K562 (cell line): ENCODE results near the gene MRPS26. TPM values are rescaled to one million over a fixed set of nuclear protein-coding genes. Genes with fewer than 3 reads are reported as not detected.

ENCODE experiments used
- ATAC-seq: fragments of 200-7000 bp; cut with Tn5 transposase; 3 replicates; pipeline ENCODE4 v1.9.1; 2020; ENCODE audit warnings: moderate library complexity
- BruUV-seq: library from RNA; stranded (reverse); fragments of 400-500 nt; replicated peaks from 2 replicates; lab custom pipeline; 2021; lab: Mats Ljungman, UMichigan
- CTCF ChIA-PET: fragments of 300-600 bp; formaldehyde crosslinking; extraction: SDS; loops from one replicate; lab custom pipeline; 2021; ENCODE audit warnings: low intra/inter-chr PET ratio; lab: Yijun Ruan, JAX
- POLR2A ChIA-PET: fragments of 300-600, 350-650 bp; sonication (Branson Sonifier 250); formaldehyde crosslinking; extraction: SDS; loops from one replicate; lab custom pipeline; 2021; ENCODE audit warnings: antibody characterized with exemption, inconsistent platforms; lab: Yijun Ruan, JAX
- DNase-seq, 4 experiments: peaks; one replicate each; pipeline versions ENCODE4 v3.0.0 to v3.0.0-alpha.2; 2011 to 2018; ENCODE audit warnings: low spot score in 3 of 4, mixed read lengths in 3 of 4; ENCODE audit errors: extremely low read depth in 1 of 4
- FAIRE-seq: peaks from 2 replicates; lab custom pipeline; 2011; peaks lifted over from hg19 to GRCh38; lab: Jason Lieb, UNC
- H2AFZ ChIP-seq: 2 replicates; pipeline ENCODE4 v1.6.0; 2011; ENCODE audit warnings: low read depth, low read length, control low read depth, inconsistent platforms
- H3K27ac ChIP-seq: fragments of 200-600 bp; 3 replicates; pipeline ENCODE4 v1.8.0; 2011; ENCODE audit warnings: low read depth, mild to moderate bottlenecking, control low read depth, inconsistent platforms, low read length, moderate library complexity, mixed read lengths; ENCODE audit errors: extremely low read depth
- H3K27me3 ChIP-seq, 2 experiments: fragments of 300-600 bp in 1 of 2; 2 replicates in 1 of 2; 3 replicates in 1 of 2; pipeline versions ENCODE4 v1.6.0 to v1.8.0; 2011; ENCODE audit warnings: inconsistent platforms in 2 of 2, low read length in 2 of 2, mild to moderate bottlenecking in 1 of 2, mixed read lengths in 1 of 2, moderate library complexity in 1 of 2; ENCODE audit not compliant: control insufficient read depth in 2 of 2, insufficient read depth in 2 of 2
- H3K36me3 ChIP-seq: fragments of 300-600 bp; 3 replicates; pipeline ENCODE4 v1.8.0; 2011; ENCODE audit warnings: mild to moderate bottlenecking, low read length, inconsistent platforms; ENCODE audit not compliant: control insufficient read depth, insufficient read depth
- H3K4me1 ChIP-seq, 2 experiments: fragments of 200-600 bp in 1 of 2; replicated peaks in 1 of 2; 2 replicates in 1 of 2; 3 replicates in 1 of 2; pipeline versions ENCODE4 v1.5.1 to v1.8.0; 2011; ENCODE audit warnings: inconsistent platforms in 2 of 2, low read length in 2 of 2, mild to moderate bottlenecking in 1 of 2, mixed read lengths in 1 of 2, moderate library complexity in 1 of 2; ENCODE audit not compliant: control insufficient read depth in 2 of 2, insufficient read depth in 2 of 2
- H3K4me2 ChIP-seq: 2 replicates; pipeline ENCODE4 v1.6.1; 2011; ENCODE audit warnings: low read length, control low read depth, inconsistent platforms, mixed read lengths; ENCODE audit not compliant: insufficient read depth
- H3K4me3 ChIP-seq: fragments of 200-600 bp; sonication (generic), shearing (Covaris generic); 2 replicates; pipeline ENCODE4 v1.5.1; 2016; ENCODE audit warnings: control low read depth, inconsistent platforms
- H3K79me2 ChIP-seq: fragments of 200-600 bp; 3 replicates; pipeline ENCODE4 v1.8.0; 2011; ENCODE audit warnings: low read length, inconsistent platforms; ENCODE audit not compliant: control insufficient read depth, insufficient read depth
- H3K9ac ChIP-seq, 2 experiments: 2 replicates each; pipeline versions ENCODE4 v1.6.0 to v1.6.1; 2011; ENCODE audit warnings: low read depth in 2 of 2, low read length in 2 of 2, control low read depth in 1 of 2, inconsistent platforms in 1 of 2, mild to moderate bottlenecking in 1 of 2, mixed read lengths in 1 of 2; ENCODE audit not compliant: insufficient read depth in 1 of 2
- H3K9me1 ChIP-seq: one replicate; pipeline ENCODE4 v1.6.0; 2011; ENCODE audit warnings: inconsistent platforms, mild to moderate bottlenecking, low read length, moderate library complexity; ENCODE audit not compliant: control insufficient read depth, insufficient read depth
- H3K9me3 ChIP-seq: replicated peaks from 2 replicates; pipeline ENCODE4 v1.5.1; 2011; ENCODE audit warnings: low read depth, low read length, inconsistent platforms; ENCODE audit not compliant: control insufficient read depth, insufficient read depth
- H4K20me1 ChIP-seq: replicated peaks from 2 replicates; pipeline ENCODE4 v1.6.1; 2011; ENCODE audit warnings: low read length, inconsistent platforms, mixed read lengths; ENCODE audit not compliant: control insufficient read depth, insufficient read depth
- ATF7 ChIP-seq: fragments of 450-650 bp; IDR thresholded peaks from 2 replicates; pipeline ENCODE4 v1.7.1; 2014; ENCODE audit warnings: mild to moderate bottlenecking, moderate library complexity
- FOSL1 ChIP-seq: fragments of 200-800 bp; sonication (Bioruptor generic); conservative IDR thresholded peaks from 2 replicates; pipeline ENCODE4 v1.6.1; 2016; ENCODE audit warnings: missing genetic modification characterization, missing compliant biosample characterization
- GTF2F1 ChIP-seq: IDR thresholded peaks from 2 replicates; pipeline ENCODE4 v1.6.1; 2011; ENCODE audit warnings: low read depth, low read length, improper control_type of control experiment
- TBL1XR1 ChIP-seq, 2 experiments: IDR thresholded peaks; 2 replicates each; pipeline ENCODE4 v1.6.1; 2012; ENCODE audit warnings: improper control_type of control experiment in 2 of 2, low read length in 2 of 2, mild to moderate bottlenecking in 1 of 2
- WGBS: fragments of 100-300 bp; shearing (Covaris generic); methylation state at CpG from one replicate; pipeline ENCODE4 v1.1.6; 2016; ENCODE audit warnings: low coverage, mixed read lengths; ENCODE audit not compliant: insufficient coverage; ENCODE audit errors: missing lambda C conversion rate; 5-methylcytosine and 5-hydroxymethylcytosine counted together
- in situ Hi-C: fragments of 300-500 bp; cut with MboI; formaldehyde crosslinking; loops from 4 replicates; pipeline ENCODE4 v1.15.0; 2018; ENCODE audit warnings: inconsistent platforms, mixed read lengths
- intact Hi-C: fragments of 100-400 bp; cut with micrococcal nuclease; formaldehyde crosslinking; loops from 2 replicates; pipeline ENCODE4 v1.14.2; 2022
- polyA plus RNA-seq, 8 experiments: library from polyadenylated mRNA; depleted of rRNA in 4 of 8; stranded (reverse) in 5 of 8; unstranded in 3 of 8; fragments of >200 nt; fragmentation: Nextera tagmentation in 2 of 8; fragmentation: Illumina TruSeq in 1 of 8; extraction: Ambion mirVana in 2 of 8; extraction: Trizol in 1 of 8; gene quantifications; 2 replicates each; pipeline versions ENCODE4 v1.2.1 to v1.2.3, GENCODE V29; 2011 to 2014; ENCODE audit warnings: inconsistent platforms in 1 of 8, missing spikeins in 1 of 8
- total RNA-seq, 7 experiments: library from RNA; depleted of rRNA in 6 of 7; stranded (reverse); fragments of >200 nt in 6 of 7; fragmentation: Illumina TruSeq in 2 of 7; extraction: Trizol in 2 of 7; gene quantifications; 2 replicates each; pipeline versions ENCODE4 v1.2.1 to v1.2.3, GENCODE V29; 2011 to 2021; ENCODE audit warnings: low replicate concordance in 1 of 7
- TF ChIP-seq, protein P1 (sequence below): sonication (generic); formaldehyde crosslinking; IDR thresholded peaks from 2 replicates; pipeline ENCODE4 v1.9.0; 2022; ENCODE audit warnings: mild to moderate bottlenecking, missing genetic modification reagents
- TF ChIP-seq, protein P2 (sequence below): sonication (generic); formaldehyde crosslinking; IDR thresholded peaks from 2 replicates; pipeline ENCODE4 v1.8.0; 2022; ENCODE audit warnings: mild to moderate bottlenecking, missing genetic modification reagents

Gene MRPS26
- total and polyA plus RNA-seq, 9 of the 15 experiments (the other 6 are each of a cell fraction or from before 2014, with no cell fraction given), result 2.7 to 70.5 (median 28.8) TPM

DNA sequence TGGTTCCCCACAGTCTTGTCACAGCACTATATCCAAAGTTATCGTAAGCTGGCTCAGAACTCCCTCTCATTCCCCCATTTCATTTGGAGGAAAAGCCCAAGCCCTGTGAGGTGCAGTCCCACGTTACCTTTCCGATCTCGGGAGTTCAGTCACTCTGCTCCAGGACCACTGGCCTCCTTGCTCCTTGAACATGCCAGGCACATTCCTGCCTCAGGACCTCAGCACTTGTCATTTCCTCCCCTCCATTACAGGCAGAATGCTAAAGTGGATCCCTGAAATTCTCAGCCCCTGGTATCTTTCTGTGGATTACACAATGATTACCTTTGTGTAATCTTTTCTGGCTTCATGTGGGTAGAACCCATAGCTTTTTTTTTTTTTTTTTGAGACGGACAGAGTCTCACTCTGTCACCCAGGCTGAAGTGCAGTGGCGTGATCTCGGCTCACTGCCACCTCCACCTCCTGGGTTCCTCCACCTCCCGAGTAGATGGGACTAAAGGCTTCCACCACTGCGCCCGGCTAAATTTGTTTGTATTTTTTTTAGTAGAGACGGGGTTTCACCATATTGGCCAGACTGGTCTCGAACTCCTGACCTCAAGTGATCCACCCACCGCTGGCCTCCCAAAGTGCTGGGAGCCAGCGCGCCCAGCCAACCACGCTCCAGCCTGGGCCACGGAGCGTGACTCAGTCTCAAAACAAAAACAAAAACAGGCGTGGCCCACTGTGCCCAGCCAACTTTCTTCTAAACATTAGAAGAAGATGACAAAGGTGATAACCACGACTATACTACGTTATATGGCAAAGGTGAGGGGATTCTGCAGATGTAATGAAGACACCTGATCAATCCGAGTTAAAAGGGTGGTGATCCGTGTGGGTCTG is 21.5 kb downstream of the MRPS26 start:
- POLR2A ChIA-PET, result interaction anchor here (1.5 kb wide), 1 partner anchor 10 kb away, joined by 3 read pairs; no protein-coding TSS in a partner anchor
- Histone ChIP-seq H3K9me3 (no peaks in the 10 kb centered on the region), H3K9me1 (no peaks in the 10 kb centered on the region), H2AFZ (no peak overlapping the region), H3K27ac (no peak overlapping the region), H3K36me3 (no peaks in the 10 kb centered on the region), H3K79me2 (no peaks in the 10 kb centered on the region), H3K9ac (no peak overlapping the region; a peak in 1 of 4 replicates), H3K4me2 (no peak overlapping the region), H3K4me3 (no peak overlapping the region), H4K20me1 (no peaks in the 10 kb centered on the region), H3K27me3 (no peaks in the 10 kb centered on the region), H3K4me1 (peaks cover 0 to 12% of the 10 kb centered on the region in 2 experiments; a peak in 2 of 5 replicates)
- no peak for ATAC-seq
- no TSS peak for BruUV-seq
- peak in 1 of 4 experiments; percentile 2 for DNase-seq
- CTCF ChIA-PET, result no interaction called here
- no peak for TF ChIP-seq ATF7
- 0 out of 2 replicates have a peak, but pooled peaks have one; percentile 22 for TF ChIP-seq FOSL1 (tag)
- WGBS, result 33% methylated on average over 18 of the region's 23 CpGs
- intact Hi-C loops, result loop anchor here (5.0 kb wide), 1 partner anchor 40 kb away; no protein-coding TSS in a partner anchor
- no peak for FAIRE-seq
- in situ Hi-C loops, result no loop called here

DNA sequence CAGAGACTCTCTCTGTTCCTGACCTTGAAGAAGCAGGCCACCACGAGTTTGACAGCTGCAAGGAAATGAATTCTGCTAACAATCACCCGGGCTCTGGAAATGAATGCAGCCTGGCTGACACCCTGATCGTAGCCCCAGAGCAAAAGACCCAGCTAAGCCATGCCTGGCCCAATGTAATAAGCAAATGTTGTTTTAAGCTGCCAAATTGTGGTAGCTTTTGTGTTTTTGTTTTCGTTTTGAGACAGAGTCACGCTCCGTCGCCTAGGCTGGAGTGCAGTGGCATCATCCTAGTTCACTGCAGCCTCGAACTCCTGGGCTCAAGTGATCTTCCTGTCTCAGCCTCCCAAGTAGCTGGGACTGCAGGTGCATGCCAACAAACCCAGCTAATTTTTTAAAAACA is 22.2 kb downstream of the MRPS26 start:
- 14% methylated on average over 5 of the region's 8 CpGs for WGBS
- Histone ChIP-seq H3K27ac (no peak overlapping the region), H3K4me3 (no peak overlapping the region), H3K4me1 (peaks cover 0 to 18% of the 10 kb centered on the region in 2 experiments; a peak in 2 of 5 replicates), H4K20me1 (no peaks in the 10 kb centered on the region), H3K9ac (no peak overlapping the region), H3K36me3 (no peaks in the 10 kb centered on the region), H3K9me1 (no peaks in the 10 kb centered on the region), H3K4me2 (no peak overlapping the region), H2AFZ (0 out of 2 replicates have a peak overlapping the region, but pooled peaks have one; percentile 32), H3K27me3 (no peaks in the 10 kb centered on the region), H3K9me3 (no peaks in the 10 kb centered on the region), H3K79me2 (no peaks in the 10 kb centered on the region)
- ATAC-seq (no peak), DNase-seq (peak in 1 of 4 experiments; percentile 2), FAIRE-seq (no peak)
- ChIA-PET POLR2A (no interaction called here), CTCF (no interaction called here)
- in situ Hi-C loops, result no loop called here
- BruUV-seq, result no TSS peak
- TF ChIP-seq TBL1XR1 (IDR thresholded peaks at IDR 0.05; ENCODE audit: low read length in 2 of 2), result no peak
- TF ChIP-seq, protein P1, sequence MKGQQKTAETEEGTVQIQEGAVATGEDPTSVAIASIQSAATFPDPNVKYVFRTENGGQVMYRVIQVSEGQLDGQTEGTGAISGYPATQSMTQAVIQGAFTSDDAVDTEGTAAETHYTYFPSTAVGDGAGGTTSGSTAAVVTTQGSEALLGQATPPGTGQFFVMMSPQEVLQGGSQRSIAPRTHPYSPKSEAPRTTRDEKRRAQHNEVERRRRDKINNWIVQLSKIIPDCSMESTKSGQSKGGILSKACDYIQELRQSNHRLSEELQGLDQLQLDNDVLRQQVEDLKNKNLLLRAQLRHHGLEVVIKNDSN, result no peak
- TF ChIP-seq GTF2F1, result no peak
- TF ChIP-seq, protein P2, sequence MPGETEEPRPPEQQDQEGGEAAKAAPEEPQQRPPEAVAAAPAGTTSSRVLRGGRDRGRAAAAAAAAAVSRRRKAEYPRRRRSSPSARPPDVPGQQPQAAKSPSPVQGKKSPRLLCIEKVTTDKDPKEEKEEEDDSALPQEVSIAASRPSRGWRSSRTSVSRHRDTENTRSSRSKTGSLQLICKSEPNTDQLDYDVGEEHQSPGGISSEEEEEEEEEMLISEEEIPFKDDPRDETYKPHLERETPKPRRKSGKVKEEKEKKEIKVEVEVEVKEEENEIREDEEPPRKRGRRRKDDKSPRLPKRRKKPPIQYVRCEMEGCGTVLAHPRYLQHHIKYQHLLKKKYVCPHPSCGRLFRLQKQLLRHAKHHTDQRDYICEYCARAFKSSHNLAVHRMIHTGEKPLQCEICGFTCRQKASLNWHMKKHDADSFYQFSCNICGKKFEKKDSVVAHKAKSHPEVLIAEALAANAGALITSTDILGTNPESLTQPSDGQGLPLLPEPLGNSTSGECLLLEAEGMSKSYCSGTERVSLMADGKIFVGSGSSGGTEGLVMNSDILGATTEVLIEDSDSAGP (CRISPR knock-in tag), result no peak
- intact Hi-C loops, result loop anchor here (5.0 kb wide), 1 partner anchor 39 kb away; no protein-coding TSS in a partner anchor
